Esophagus muscularis mucosa (tissue), 4 donors: Measurements from ENCODE around the gene TIMP2.

Source experiments
- EP300 ChIP-seq: sonication (generic); formaldehyde crosslinking; IDR thresholded peaks from one replicate; pipeline ENCODE4 v1.6.1; 2017; ENCODE audit warnings: antibody characterized with exemption
- POLR2A ChIP-seq: fragments of 450-650 bp; IDR thresholded peaks from one replicate; pipeline ENCODE4 v1.6.1; 2017; ENCODE audit warnings: antibody characterized with exemption, moderate library complexity, mild to moderate bottlenecking, low read depth
- POLR2AphosphoS5 ChIP-seq, 2 donors: sonication (generic); formaldehyde crosslinking; IDR thresholded peaks; one replicate each; pipeline ENCODE4 v1.6.1; 2017; ENCODE audit warnings: antibody characterized with exemption in 2 of 2
- TF ChIP-seq, protein P1 (sequence below), 3 experiments: fragments of 200-600 bp in 2 of 3; fragments of 450-650 bp in 1 of 3; sonication (generic) in 2 of 3; IDR thresholded peaks; one replicate each; pipeline ENCODE4 v1.5.1; 2017 to 2019; ENCODE audit warnings: antibody characterized with exemption in 3 of 3, mild to moderate bottlenecking in 2 of 3, moderate library complexity in 1 of 3

DNA sequence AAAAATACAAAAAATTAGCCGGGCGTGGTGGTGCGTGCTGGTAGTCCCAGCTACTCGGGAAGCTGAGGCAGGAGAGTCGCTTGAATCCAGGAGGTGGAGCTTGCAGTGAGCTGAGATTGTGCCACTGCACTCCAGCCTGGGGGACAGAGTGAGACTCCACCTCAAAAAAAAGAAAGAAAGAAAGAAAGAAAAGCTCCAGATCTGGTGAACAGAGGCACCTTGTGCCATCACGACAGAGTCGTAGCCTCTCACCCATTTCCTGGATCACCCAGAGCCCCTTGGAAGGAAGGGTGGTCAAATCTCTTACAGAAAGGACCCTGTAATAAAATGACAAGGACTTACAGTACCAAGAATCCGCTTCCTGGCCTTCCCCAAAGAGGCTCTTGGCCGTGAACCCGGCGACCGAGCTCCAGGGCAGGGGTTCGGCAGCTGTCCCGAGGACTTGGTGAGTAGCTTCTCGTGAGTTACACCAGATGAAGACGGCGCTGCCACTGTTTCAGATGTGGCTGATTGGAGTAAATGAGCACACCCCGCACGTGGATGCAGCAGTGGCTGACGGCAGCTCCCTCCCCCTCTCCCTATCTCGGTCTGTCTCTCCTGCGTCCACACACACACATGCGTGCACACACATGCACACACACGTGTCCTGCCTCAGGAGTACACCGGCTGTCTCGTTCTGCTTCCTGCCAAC is 41.1 kb upstream of the TIMP2 start:
- TF ChIP-seq, protein P1, sequence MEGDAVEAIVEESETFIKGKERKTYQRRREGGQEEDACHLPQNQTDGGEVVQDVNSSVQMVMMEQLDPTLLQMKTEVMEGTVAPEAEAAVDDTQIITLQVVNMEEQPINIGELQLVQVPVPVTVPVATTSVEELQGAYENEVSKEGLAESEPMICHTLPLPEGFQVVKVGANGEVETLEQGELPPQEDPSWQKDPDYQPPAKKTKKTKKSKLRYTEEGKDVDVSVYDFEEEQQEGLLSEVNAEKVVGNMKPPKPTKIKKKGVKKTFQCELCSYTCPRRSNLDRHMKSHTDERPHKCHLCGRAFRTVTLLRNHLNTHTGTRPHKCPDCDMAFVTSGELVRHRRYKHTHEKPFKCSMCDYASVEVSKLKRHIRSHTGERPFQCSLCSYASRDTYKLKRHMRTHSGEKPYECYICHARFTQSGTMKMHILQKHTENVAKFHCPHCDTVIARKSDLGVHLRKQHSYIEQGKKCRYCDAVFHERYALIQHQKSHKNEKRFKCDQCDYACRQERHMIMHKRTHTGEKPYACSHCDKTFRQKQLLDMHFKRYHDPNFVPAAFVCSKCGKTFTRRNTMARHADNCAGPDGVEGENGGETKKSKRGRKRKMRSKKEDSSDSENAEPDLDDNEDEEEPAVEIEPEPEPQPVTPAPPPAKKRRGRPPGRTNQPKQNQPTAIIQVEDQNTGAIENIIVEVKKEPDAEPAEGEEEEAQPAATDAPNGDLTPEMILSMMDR (IDR thresholded peaks at IDR 0.05): no peak
- TF ChIP-seq POLR2AphosphoS5 (IDR thresholded peaks at IDR 0.05) (no peak), POLR2A (no peak), EP300 (no peak)
